Activated CD8-positive, alpha-beta T cell treated with anti-CD3 and anti-CD28 coated beads for 36 hours (primary cell): Measurements from ENCODE around the gene TMEM196. TPM values are rescaled to one million over a fixed set of nuclear protein-coding genes. Genes with fewer than 3 reads are reported as not detected.

ENCODE experiments used
- ATAC-seq: fragments of 200-7000 bp; cut with Tn5 transposase; one replicate; pipeline ENCODE4 v1.10.0; 2021; ENCODE audit warnings: mild to moderate bottlenecking, moderate library complexity
- CTCF ChIA-PET: fragments of 350-600 bp; sonication (Branson Sonifier 250); formaldehyde crosslinking; loops from one replicate; lab custom pipeline; 2021; ENCODE audit warnings: antibody characterized with exemption; lab: Charles Lee
- POLR2A ChIA-PET: fragments of 350-600 bp; sonication (Branson Sonifier 250); formaldehyde crosslinking; loops from one replicate; lab custom pipeline; 2021; ENCODE audit warnings: antibody characterized with exemption; lab: Charles Lee
- DNase-seq: peaks from one replicate; pipeline ENCODE4 v3.0.0-alpha.2; 2020
- H3K27ac Mint-ChIP-seq: one replicate; pipeline ENCODE4 v1.8.0; 2021; ENCODE audit warnings: mild to moderate bottlenecking, mixed read lengths
- H3K27me3 Mint-ChIP-seq: one replicate; pipeline ENCODE4 v1.8.0; 2021; ENCODE audit warnings: mixed read lengths
- H3K36me3 Mint-ChIP-seq: one replicate; pipeline ENCODE4 v1.8.0; 2021; ENCODE audit warnings: low read depth, mixed read lengths
- H3K4me1 Mint-ChIP-seq: one replicate; pipeline ENCODE4 v1.8.0; 2021; ENCODE audit warnings: low read depth, mixed read lengths
- H3K4me3 Mint-ChIP-seq: one replicate; pipeline ENCODE4 v1.8.0; 2021; ENCODE audit warnings: mild to moderate bottlenecking, moderate library complexity, mixed read lengths
- H3K9me3 Mint-ChIP-seq: one replicate; pipeline ENCODE4 v1.8.0; 2021; ENCODE audit warnings: mixed read lengths
- intact Hi-C: fragments of 100-400 bp; cut with micrococcal nuclease; formaldehyde crosslinking; loops from one replicate; pipeline ENCODE4 v1.10.0; 2022
- microRNA-seq: library from miRNA; unstranded; fragments of <30 nt; microRNA quantifications from one replicate; pipeline ENCODE4 v1.2.0, GENCODE V29; 2022; ENCODE audit warnings: borderline microRNAs expressed, borderline replicate concordance
- total RNA-seq, 2 experiments: library from RNA; stranded (reverse); gene quantifications; one replicate each; pipeline ENCODE4 v1.2.3, GENCODE V29; 2021
- TF ChIP-seq, protein P1 (sequence below): fragments of 200-600 bp; IDR thresholded peaks from one replicate; pipeline ENCODE4 v1.8.0; 2022; ENCODE audit warnings: antibody characterized with exemption, mild to moderate bottlenecking

The TMEM196 gene
- total RNA-seq, 2 experiments from 2014 or later: not detected

DNA sequence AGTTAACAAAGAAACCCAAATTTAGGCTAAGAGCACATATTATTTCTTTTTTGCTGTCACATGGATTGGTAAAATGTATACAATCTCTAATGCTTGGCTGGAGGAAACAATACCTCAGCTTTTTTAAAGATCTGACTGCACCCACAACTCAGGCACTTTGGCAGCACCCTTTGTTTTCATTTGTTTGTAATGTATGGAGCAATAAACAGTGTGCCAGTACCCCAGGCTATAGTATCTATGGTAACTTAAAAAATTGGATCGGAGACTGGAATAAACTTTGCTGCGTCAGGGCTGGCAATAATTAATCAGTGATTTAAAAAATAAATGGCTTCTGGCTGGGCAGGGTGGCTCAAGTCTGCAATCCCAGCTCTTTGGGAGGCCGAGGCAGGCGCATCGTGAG is 91.8 kb downstream of the TMEM196 start:
- DNase-seq: no peak
- Mint-ChIP-seq H3K27me3 (no peaks in the 10 kb centered on the region), H3K36me3 (no peaks in the 10 kb centered on the region), H3K27ac (no peak overlapping the region), H3K4me1 (peaks cover 7% of the 10 kb centered on the region), H3K4me3 (no peak overlapping the region), H3K9me3 (no peaks in the 10 kb centered on the region)
- CTCF ChIA-PET: no interaction called here
- TF ChIP-seq, protein P1, sequence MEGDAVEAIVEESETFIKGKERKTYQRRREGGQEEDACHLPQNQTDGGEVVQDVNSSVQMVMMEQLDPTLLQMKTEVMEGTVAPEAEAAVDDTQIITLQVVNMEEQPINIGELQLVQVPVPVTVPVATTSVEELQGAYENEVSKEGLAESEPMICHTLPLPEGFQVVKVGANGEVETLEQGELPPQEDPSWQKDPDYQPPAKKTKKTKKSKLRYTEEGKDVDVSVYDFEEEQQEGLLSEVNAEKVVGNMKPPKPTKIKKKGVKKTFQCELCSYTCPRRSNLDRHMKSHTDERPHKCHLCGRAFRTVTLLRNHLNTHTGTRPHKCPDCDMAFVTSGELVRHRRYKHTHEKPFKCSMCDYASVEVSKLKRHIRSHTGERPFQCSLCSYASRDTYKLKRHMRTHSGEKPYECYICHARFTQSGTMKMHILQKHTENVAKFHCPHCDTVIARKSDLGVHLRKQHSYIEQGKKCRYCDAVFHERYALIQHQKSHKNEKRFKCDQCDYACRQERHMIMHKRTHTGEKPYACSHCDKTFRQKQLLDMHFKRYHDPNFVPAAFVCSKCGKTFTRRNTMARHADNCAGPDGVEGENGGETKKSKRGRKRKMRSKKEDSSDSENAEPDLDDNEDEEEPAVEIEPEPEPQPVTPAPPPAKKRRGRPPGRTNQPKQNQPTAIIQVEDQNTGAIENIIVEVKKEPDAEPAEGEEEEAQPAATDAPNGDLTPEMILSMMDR: no peak
- ATAC-seq: no peak
- intact Hi-C loops: no loop called here
- POLR2A ChIA-PET: no interaction called here

- Mint-ChIP-seq H3K36me3 (no peaks in the 10 kb centered on the region), H3K27ac (no peak overlapping the region), H3K9me3 (no peaks in the 10 kb centered on the region), H3K4me3 (no peak overlapping the region), H3K4me1 (peaks cover 7% of the 10 kb centered on the region), H3K27me3 (peaks cover 2% of the 10 kb centered on the region)
- ATAC-seq (peak; percentile 39), DNase-seq (no peak)
- intact Hi-C loops: no loop called here
- ChIA-PET POLR2A (no interaction called here), CTCF (no interaction called here)
- TF ChIP-seq, protein P1: no peak
Measured at GRCh38 chr7:19677180-19677579, 96.2 kb downstream of the TMEM196 start.

- TF ChIP-seq, protein P1: no peak
- ATAC-seq: no peak
- CTCF ChIA-PET: interaction anchor here (1.1 kb wide), 1 partner anchor 33 kb away, joined by 4 read pairs; the partner anchor contains the start of gene POLR1F
- Mint-ChIP-seq H3K9me3 (no peaks in the 10 kb centered on the region), H3K4me1 (peaks cover 7% of the 10 kb centered on the region), H3K4me3 (no peak overlapping the region), H3K27me3 (peaks cover 2% of the 10 kb centered on the region), H3K27ac (no peak overlapping the region), H3K36me3 (no peaks in the 10 kb centered on the region)
- POLR2A ChIA-PET: no interaction called here
- DNase-seq: no peak
- intact Hi-C loops: no loop called here
Measured at GRCh38 chr7:19675816-19676215, 97.6 kb downstream of the TMEM196 start.

DNA sequence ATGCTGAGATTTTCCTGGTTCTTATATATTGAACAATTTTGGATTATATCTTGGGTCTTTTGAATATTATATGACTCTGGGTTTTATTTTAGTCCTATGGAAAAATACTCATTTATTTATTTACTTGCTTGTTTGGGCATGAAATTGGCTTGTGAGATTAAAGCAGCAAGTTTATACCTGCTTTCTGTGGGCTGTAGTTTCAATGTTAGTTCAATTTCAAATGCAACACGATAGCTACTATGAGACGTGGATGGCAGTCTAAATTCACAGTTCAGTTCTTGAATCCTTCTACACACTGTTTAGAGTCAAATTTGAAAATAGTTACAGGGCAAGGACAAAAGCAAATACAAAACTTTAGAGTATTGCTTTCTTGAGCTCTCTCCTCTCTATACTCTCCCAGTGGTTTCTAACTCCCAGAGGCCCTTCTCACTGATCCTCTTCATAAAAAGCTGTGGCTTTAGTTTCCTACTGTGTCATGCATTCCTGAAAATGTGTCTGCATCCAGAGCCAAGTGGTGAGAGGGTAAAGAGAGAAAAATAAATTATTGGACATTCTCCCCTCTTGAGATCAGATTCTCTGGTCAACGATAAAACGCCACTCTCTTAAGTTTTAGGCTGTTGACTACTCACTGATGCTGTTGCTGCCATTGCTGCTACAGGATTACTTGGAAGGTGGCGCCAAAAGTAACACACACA is 99.0 kb downstream of the TMEM196 start:
- ATAC-seq (no peak), DNase-seq (no peak)
- H3K27me3 Mint-ChIP-seq: peaks cover 7% of the 10 kb centered on the region
- H3K36me3 Mint-ChIP-seq: no peaks in the 10 kb centered on the region
- no peak overlapping the region for H3K27ac Mint-ChIP-seq
- CTCF ChIA-PET: interaction anchor here (1.5 kb wide), 1 partner anchor 39 kb away, joined by 3 read pairs; no protein-coding TSS in a partner anchor
- no peaks in the 10 kb centered on the region for H3K9me3 Mint-ChIP-seq
- no peak overlapping the region for H3K4me3 Mint-ChIP-seq
- H3K4me1 Mint-ChIP-seq: peaks cover 7% of the 10 kb centered on the region
- POLR2A ChIA-PET: no interaction called here
- TF ChIP-seq, protein P1: no peak
- intact Hi-C loops: no loop called here

- H3K9me3 Mint-ChIP-seq: no peaks in the 10 kb centered on the region
- intact Hi-C loops: no loop called here
- H3K27ac Mint-ChIP-seq: no peak overlapping the region
- ATAC-seq (no peak), DNase-seq (no peak)
- ChIA-PET POLR2A (no interaction called here), CTCF (no interaction called here)
- no peaks in the 10 kb centered on the region for H3K4me1 Mint-ChIP-seq
- H3K36me3 Mint-ChIP-seq: no peaks in the 10 kb centered on the region
- H3K4me3 Mint-ChIP-seq: no peak overlapping the region
- peaks cover 7% of the 10 kb centered on the region for H3K27me3 Mint-ChIP-seq
- TF ChIP-seq, protein P1: no peak
Measured at GRCh38 chr7:19670806-19671205, 102.6 kb downstream of the TMEM196 start.

Small RNA genes within 50 kb of the gene (microRNA-seq; reads per million reads assigned to microRNA genes)
- 0.91 reads per million for gene MIR3146

Other genes with a start within 250 kb of the TMEM196 start
- gene POLR1F, start 64.6 kb downstream of the TMEM196 start, total RNA-seq: 10 to 100 TPM; 27.8 to 34.7 TPM